ENCODE data around the gene ATG101.

DNA sequence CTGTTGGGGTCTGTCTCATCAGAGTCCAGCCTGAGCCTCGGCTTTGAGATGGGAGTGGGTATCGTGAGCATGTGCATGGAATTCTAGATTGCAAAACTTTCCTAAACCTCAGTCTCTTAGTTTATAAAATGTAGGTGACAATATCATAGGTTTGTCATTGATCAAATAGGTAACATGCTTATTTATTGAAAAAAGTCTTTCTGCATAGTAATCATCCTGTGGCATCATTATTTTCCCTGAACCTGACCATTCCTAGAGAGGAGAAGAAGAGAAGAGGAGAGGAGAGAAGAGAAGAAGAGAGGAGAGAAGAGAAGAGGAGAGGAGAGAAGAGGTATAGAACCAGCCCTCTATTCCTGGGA, 13.8 kb downstream of the ATG101 start:
- TF ChIP-seq, protein P1, sequence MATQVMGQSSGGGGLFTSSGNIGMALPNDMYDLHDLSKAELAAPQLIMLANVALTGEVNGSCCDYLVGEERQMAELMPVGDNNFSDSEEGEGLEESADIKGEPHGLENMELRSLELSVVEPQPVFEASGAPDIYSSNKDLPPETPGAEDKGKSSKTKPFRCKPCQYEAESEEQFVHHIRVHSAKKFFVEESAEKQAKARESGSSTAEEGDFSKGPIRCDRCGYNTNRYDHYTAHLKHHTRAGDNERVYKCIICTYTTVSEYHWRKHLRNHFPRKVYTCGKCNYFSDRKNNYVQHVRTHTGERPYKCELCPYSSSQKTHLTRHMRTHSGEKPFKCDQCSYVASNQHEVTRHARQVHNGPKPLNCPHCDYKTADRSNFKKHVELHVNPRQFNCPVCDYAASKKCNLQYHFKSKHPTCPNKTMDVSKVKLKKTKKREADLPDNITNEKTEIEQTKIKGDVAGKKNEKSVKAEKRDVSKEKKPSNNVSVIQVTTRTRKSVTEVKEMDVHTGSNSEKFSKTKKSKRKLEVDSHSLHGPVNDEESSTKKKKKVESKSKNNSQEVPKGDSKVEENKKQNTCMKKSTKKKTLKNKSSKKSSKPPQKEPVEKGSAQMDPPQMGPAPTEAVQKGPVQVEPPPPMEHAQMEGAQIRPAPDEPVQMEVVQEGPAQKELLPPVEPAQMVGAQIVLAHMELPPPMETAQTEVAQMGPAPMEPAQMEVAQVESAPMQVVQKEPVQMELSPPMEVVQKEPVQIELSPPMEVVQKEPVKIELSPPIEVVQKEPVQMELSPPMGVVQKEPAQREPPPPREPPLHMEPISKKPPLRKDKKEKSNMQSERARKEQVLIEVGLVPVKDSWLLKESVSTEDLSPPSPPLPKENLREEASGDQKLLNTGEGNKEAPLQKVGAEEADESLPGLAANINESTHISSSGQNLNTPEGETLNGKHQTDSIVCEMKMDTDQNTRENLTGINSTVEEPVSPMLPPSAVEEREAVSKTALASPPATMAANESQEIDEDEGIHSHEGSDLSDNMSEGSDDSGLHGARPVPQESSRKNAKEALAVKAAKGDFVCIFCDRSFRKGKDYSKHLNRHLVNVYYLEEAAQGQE (IDR thresholded peaks at IDR 0.05; ENCODE audit: unreplicated experiment): no peak
- TF ChIP-seq, protein P2, sequence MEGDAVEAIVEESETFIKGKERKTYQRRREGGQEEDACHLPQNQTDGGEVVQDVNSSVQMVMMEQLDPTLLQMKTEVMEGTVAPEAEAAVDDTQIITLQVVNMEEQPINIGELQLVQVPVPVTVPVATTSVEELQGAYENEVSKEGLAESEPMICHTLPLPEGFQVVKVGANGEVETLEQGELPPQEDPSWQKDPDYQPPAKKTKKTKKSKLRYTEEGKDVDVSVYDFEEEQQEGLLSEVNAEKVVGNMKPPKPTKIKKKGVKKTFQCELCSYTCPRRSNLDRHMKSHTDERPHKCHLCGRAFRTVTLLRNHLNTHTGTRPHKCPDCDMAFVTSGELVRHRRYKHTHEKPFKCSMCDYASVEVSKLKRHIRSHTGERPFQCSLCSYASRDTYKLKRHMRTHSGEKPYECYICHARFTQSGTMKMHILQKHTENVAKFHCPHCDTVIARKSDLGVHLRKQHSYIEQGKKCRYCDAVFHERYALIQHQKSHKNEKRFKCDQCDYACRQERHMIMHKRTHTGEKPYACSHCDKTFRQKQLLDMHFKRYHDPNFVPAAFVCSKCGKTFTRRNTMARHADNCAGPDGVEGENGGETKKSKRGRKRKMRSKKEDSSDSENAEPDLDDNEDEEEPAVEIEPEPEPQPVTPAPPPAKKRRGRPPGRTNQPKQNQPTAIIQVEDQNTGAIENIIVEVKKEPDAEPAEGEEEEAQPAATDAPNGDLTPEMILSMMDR (conservative IDR thresholded peaks at IDR 0.05; ENCODE audit: low read depth in 2 of 2): no peak
- TF ChIP-seq, protein P3, sequence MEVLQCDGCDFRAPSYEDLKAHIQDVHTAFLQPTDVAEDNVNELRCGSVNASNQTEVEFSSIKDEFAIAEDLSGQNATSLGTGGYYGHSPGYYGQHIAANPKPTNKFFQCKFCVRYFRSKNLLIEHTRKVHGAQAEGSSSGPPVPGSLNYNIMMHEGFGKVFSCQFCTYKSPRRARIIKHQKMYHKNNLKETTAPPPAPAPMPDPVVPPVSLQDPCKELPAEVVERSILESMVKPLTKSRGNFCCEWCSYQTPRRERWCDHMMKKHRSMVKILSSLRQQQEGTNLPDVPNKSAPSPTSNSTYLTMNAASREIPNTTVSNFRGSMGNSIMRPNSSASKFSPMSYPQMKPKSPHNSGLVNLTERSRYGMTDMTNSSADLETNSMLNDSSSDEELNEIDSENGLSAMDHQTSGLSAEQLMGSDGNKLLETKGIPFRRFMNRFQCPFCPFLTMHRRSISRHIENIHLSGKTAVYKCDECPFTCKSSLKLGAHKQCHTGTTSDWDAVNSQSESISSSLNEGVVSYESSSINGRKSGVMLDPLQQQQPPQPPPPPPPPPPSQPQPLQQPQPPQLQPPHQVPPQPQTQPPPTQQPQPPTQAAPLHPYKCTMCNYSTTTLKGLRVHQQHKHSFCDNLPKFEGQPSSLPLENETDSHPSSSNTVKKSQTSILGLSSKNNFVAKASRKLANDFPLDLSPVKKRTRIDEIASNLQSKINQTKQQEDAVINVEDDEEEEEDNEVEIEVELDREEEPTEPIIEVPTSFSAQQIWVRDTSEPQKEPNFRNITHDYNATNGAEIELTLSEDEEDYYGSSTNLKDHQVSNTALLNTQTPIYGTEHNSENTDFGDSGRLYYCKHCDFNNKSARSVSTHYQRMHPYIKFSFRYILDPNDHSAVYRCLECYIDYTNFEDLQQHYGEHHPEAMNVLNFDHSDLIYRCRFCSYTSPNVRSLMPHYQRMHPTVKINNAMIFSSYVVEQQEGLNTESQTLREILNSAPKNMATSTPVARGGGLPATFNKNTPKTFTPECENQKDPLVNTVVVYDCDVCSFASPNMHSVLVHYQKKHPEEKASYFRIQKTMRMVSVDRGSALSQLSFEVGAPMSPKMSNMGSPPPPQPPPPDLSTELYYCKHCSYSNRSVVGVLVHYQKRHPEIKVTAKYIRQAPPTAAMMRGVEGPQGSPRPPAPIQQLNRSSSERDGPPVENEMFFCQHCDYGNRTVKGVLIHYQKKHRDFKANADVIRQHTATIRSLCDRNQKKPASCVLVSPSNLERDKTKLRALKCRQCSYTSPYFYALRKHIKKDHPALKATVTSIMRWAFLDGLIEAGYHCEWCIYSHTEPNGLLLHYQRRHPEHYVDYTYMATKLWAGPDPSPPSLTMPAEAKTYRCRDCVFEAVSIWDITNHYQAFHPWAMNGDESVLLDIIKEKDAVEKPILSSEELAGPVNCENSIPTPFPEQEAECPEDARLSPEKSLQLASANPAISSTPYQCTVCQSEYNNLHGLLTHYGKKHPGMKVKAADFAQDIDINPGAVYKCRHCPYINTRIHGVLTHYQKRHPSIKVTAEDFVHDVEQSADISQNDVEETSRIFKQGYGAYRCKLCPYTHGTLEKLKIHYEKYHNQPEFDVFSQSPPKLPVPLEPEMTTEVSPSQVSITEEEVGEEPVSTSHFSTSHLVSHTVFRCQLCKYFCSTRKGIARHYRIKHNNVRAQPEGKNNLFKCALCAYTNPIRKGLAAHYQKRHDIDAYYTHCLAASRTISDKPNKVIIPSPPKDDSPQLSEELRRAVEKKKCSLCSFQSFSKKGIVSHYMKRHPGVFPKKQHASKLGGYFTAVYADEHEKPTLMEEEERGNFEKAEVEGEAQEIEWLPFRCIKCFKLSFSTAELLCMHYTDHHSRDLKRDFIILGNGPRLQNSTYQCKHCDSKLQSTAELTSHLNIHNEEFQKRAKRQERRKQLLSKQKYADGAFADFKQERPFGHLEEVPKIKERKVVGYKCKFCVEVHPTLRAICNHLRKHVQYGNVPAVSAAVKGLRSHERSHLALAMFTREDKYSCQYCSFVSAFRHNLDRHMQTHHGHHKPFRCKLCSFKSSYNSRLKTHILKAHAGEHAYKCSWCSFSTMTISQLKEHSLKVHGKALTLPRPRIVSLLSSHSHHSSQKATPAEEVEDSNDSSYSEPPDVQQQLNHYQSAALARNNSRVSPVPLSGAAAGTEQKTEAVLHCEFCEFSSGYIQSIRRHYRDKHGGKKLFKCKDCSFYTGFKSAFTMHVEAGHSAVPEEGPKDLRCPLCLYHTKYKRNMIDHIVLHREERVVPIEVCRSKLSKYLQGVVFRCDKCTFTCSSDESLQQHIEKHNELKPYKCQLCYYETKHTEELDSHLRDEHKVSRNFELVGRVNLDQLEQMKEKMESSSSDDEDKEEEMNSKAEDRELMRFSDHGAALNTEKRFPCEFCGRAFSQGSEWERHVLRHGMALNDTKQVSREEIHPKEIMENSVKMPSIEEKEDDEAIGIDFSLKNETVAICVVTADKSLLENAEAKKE (CRISPR knock-in tag; IDR thresholded peaks at IDR 0.05): no peak
- TF ChIP-seq POLR2AphosphoS5 (IDR thresholded peaks at IDR 0.05; ENCODE audit: low read depth) (no peak), EZH2 (IDR thresholded peaks at IDR 0.05; ENCODE audit: low read depth, unreplicated experiment) (no peak)
